SU-DHL-6 (cell line): ENCODE results near the gene EEFSEC.

Experiments used
- EZH2phosphoT487 ChIP-seq: fragments of 200-600 bp; sonication (generic), shearing (Covaris generic); conservative IDR thresholded peaks from 2 replicates; pipeline ENCODE4 v1.6.1; 2018; ENCODE audit warnings: mild to moderate bottlenecking, antibody characterized with exemption, low read length, moderate library complexity, mixed read lengths
- TF ChIP-seq, protein P1 (sequence below): fragments of 200-600 bp; sonication (generic); IDR thresholded peaks from one replicate; pipeline ENCODE4 v1.5.1; 2017; ENCODE audit warnings: antibody characterized with exemption, mild to moderate bottlenecking, low read length, moderate library complexity; ENCODE audit not compliant: insufficient read depth, poor library complexity, severe bottlenecking

DNA sequence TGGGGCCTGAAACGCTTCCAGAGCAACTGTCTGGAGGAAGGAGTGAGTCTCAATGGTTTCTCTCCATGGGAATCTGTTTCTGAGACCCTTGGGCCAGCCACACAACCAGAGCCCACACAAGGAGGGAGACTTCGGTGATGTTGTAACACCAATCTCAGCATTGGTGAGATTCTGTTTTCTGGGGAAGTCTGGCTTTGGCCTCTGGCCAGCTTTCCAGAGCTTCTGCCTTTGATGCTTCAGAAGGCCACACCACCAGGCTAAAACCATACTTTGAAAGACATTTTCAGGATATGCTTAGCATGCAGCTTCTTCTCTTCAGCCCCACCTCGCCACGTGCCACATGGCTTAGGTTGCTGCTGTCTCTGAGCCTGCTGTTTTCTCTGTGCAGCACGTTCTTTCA lies 3.6 kb upstream of the EEFSEC start:
- TF ChIP-seq, protein P1, sequence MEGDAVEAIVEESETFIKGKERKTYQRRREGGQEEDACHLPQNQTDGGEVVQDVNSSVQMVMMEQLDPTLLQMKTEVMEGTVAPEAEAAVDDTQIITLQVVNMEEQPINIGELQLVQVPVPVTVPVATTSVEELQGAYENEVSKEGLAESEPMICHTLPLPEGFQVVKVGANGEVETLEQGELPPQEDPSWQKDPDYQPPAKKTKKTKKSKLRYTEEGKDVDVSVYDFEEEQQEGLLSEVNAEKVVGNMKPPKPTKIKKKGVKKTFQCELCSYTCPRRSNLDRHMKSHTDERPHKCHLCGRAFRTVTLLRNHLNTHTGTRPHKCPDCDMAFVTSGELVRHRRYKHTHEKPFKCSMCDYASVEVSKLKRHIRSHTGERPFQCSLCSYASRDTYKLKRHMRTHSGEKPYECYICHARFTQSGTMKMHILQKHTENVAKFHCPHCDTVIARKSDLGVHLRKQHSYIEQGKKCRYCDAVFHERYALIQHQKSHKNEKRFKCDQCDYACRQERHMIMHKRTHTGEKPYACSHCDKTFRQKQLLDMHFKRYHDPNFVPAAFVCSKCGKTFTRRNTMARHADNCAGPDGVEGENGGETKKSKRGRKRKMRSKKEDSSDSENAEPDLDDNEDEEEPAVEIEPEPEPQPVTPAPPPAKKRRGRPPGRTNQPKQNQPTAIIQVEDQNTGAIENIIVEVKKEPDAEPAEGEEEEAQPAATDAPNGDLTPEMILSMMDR, result no peak
- TF ChIP-seq EZH2phosphoT487, result no peak
